Esophagus muscularis mucosa (tissue), 3 donors: ENCODE data around the gene TJP1.

Experiments used
- POLR2A ChIP-seq: fragments of 450-650 bp; IDR thresholded peaks from one replicate; pipeline ENCODE4 v1.6.1; 2017; ENCODE audit warnings: antibody characterized with exemption, moderate library complexity, mild to moderate bottlenecking, low read depth
- POLR2AphosphoS5 ChIP-seq, 2 donors: sonication (generic); formaldehyde crosslinking; IDR thresholded peaks; one replicate each; pipeline ENCODE4 v1.6.1; 2017; ENCODE audit warnings: antibody characterized with exemption in 2 of 2
- TF ChIP-seq, protein P1 (sequence below), 3 experiments: fragments of 200-600 bp in 2 of 3; fragments of 450-650 bp in 1 of 3; sonication (generic) in 2 of 3; IDR thresholded peaks; one replicate each; pipeline ENCODE4 v1.5.1; 2017 to 2019; ENCODE audit warnings: antibody characterized with exemption in 3 of 3, mild to moderate bottlenecking in 2 of 3, moderate library complexity in 1 of 3

DNA sequence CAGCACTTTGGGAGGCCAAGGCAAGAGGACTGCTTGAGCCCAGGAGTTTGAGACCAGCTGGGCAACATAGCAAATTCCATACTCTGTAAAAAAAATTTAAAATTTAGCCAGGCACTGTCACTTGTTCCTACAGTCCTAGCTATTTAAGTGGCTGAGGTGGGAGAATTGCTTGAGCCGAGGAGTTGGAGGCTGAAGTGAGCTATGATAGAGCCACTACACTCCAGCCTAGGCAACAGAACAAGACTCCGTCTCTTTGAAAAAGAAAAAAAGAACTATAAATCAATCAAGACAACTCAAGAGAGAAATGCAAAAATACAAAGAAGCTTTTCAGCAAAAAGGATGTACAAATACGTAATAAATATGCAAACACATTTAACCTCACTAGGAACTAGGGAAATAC is 78.8 kb downstream of the TJP1 start:
- TF ChIP-seq, protein P1, sequence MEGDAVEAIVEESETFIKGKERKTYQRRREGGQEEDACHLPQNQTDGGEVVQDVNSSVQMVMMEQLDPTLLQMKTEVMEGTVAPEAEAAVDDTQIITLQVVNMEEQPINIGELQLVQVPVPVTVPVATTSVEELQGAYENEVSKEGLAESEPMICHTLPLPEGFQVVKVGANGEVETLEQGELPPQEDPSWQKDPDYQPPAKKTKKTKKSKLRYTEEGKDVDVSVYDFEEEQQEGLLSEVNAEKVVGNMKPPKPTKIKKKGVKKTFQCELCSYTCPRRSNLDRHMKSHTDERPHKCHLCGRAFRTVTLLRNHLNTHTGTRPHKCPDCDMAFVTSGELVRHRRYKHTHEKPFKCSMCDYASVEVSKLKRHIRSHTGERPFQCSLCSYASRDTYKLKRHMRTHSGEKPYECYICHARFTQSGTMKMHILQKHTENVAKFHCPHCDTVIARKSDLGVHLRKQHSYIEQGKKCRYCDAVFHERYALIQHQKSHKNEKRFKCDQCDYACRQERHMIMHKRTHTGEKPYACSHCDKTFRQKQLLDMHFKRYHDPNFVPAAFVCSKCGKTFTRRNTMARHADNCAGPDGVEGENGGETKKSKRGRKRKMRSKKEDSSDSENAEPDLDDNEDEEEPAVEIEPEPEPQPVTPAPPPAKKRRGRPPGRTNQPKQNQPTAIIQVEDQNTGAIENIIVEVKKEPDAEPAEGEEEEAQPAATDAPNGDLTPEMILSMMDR (IDR thresholded peaks at IDR 0.05) = no peak
- TF ChIP-seq POLR2AphosphoS5 (IDR thresholded peaks at IDR 0.05) (no peak), POLR2A (no peak)
